Testis (tissue), 2 donors: Measurements from ENCODE around the gene FXN.

Experiments
- POLR2A ChIP-seq: fragments of 450-650 bp; IDR thresholded peaks from one replicate; pipeline ENCODE4 v1.6.1; 2017; ENCODE audit warnings: antibody characterized with exemption, mild to moderate bottlenecking, moderate library complexity
- TF ChIP-seq, protein P1 (sequence below), 3 experiments: fragments of 450-650 bp in 2 of 3; fragments of 200-600 bp in 1 of 3; sonication (generic) in 1 of 3; IDR thresholded peaks; one replicate each; pipeline ENCODE4 v1.5.1; 2016 to 2019; ENCODE audit warnings: antibody characterized with exemption in 3 of 3, mild to moderate bottlenecking in 2 of 3, moderate library complexity in 1 of 3

DNA sequence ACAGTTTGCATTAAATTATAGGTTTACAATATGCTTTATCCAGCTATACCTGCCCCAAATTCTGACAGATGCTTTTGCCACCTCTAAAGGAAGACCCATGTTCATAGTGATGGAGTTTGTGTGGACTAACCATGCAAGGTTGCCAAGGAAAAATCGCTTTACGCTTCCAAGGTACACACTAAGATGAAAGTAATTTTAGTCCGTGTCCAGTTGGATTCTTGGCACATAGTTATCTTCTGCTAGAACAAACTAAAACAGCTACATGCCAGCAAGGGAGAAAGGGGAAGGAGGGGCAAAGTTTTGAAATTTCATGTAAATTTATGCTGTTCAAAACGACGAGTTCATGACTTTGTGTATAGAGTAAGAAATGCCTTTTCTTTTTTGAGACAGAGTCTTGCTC, 41.0 kb downstream of the FXN start:
- TF ChIP-seq, protein P1, sequence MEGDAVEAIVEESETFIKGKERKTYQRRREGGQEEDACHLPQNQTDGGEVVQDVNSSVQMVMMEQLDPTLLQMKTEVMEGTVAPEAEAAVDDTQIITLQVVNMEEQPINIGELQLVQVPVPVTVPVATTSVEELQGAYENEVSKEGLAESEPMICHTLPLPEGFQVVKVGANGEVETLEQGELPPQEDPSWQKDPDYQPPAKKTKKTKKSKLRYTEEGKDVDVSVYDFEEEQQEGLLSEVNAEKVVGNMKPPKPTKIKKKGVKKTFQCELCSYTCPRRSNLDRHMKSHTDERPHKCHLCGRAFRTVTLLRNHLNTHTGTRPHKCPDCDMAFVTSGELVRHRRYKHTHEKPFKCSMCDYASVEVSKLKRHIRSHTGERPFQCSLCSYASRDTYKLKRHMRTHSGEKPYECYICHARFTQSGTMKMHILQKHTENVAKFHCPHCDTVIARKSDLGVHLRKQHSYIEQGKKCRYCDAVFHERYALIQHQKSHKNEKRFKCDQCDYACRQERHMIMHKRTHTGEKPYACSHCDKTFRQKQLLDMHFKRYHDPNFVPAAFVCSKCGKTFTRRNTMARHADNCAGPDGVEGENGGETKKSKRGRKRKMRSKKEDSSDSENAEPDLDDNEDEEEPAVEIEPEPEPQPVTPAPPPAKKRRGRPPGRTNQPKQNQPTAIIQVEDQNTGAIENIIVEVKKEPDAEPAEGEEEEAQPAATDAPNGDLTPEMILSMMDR (IDR thresholded peaks at IDR 0.05): no peak
- TF ChIP-seq POLR2A: no peak
